Measurements from ENCODE around the gene EEF2K.

GRCh38 chr16:22188595-22189442 lies 17.3 kb upstream of the EEF2K start:
- peak; percentile 69 to 91 (median 88) for TF ChIP-seq CTCF (IDR thresholded peaks at IDR 0.05)
- peak in 2 of 3 donors; percentile 22 to 57 for TF ChIP-seq POLR2AphosphoS5 (IDR thresholded peaks at IDR 0.05)
- no peak for TF ChIP-seq POLR2A (IDR thresholded peaks at IDR 0.05)
